Nephron progenitor cell (in vitro differentiated cells): ENCODE results near the gene RUNX2.
A peak's percentile ranks its signal among the peaks of the same experiment; 100 is the strongest.

Experiments
- DNase-seq: peaks from one replicate; pipeline ENCODE4 v3.0.0; 2021
- H3K27ac Mint-ChIP-seq: 2 replicates; pipeline ENCODE4 v1.8.0; 2021; ENCODE audit warnings: mild to moderate bottlenecking, moderate library complexity, mixed read lengths
- H3K27me3 Mint-ChIP-seq: 2 replicates; pipeline ENCODE4 v1.8.0; 2021; ENCODE audit warnings: mild to moderate bottlenecking, low read depth, mixed read lengths; ENCODE audit not compliant: poor library complexity
- H3K36me3 Mint-ChIP-seq: 2 replicates; pipeline ENCODE4 v1.8.0; 2021; ENCODE audit warnings: low read depth, mixed read lengths
- H3K4me1 Mint-ChIP-seq: 2 replicates; pipeline ENCODE4 v1.8.0; 2021; ENCODE audit warnings: mixed read lengths
- H3K4me3 Mint-ChIP-seq: 2 replicates; pipeline ENCODE4 v1.8.0; 2021; ENCODE audit warnings: mild to moderate bottlenecking, moderate library complexity, mixed read lengths
- H3K9me3 Mint-ChIP-seq: 2 replicates; pipeline ENCODE4 v1.8.0; 2021; ENCODE audit warnings: mild to moderate bottlenecking, moderate library complexity, mixed read lengths
- TF ChIP-seq, protein P1 (sequence below): fragments of 200-600 bp; sonication (generic); IDR thresholded peaks from 2 replicates; pipeline ENCODE4 v1.5.0; 2021; ENCODE audit warnings: antibody characterized with exemption

The RUNX2 gene

GRCh38 chr6:45595010-45595851 is 267.1 kb downstream of the RUNX2 start:
- peaks cover 6% of the 10 kb centered on the region for H3K36me3 Mint-ChIP-seq
- H3K4me3 Mint-ChIP-seq: no peak overlapping the region
- H3K4me1 Mint-ChIP-seq: peaks cover 73% of the 10 kb centered on the region
- H3K27me3 Mint-ChIP-seq: peaks cover 9% of the 10 kb centered on the region
- H3K27ac Mint-ChIP-seq: peak overlapping the region; percentile 5
- peak; percentile 25 for DNase-seq
- TF ChIP-seq, protein P1, sequence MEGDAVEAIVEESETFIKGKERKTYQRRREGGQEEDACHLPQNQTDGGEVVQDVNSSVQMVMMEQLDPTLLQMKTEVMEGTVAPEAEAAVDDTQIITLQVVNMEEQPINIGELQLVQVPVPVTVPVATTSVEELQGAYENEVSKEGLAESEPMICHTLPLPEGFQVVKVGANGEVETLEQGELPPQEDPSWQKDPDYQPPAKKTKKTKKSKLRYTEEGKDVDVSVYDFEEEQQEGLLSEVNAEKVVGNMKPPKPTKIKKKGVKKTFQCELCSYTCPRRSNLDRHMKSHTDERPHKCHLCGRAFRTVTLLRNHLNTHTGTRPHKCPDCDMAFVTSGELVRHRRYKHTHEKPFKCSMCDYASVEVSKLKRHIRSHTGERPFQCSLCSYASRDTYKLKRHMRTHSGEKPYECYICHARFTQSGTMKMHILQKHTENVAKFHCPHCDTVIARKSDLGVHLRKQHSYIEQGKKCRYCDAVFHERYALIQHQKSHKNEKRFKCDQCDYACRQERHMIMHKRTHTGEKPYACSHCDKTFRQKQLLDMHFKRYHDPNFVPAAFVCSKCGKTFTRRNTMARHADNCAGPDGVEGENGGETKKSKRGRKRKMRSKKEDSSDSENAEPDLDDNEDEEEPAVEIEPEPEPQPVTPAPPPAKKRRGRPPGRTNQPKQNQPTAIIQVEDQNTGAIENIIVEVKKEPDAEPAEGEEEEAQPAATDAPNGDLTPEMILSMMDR: no peak
- peaks cover 20% of the 10 kb centered on the region for H3K9me3 Mint-ChIP-seq

- peaks cover 10% of the 10 kb centered on the region for H3K36me3 Mint-ChIP-seq
- no peak for DNase-seq
- TF ChIP-seq, protein P1: no peak
- H3K9me3 Mint-ChIP-seq: peaks cover 35% of the 10 kb centered on the region
- H3K27me3 Mint-ChIP-seq: peaks cover 9% of the 10 kb centered on the region
- H3K4me3 Mint-ChIP-seq: no peak overlapping the region
- H3K27ac Mint-ChIP-seq: no peak overlapping the region
- H3K4me1 Mint-ChIP-seq: peaks cover 51% of the 10 kb centered on the region
Observed at GRCh38 chr6:45597424-45597823, 269.3 kb downstream of the RUNX2 start.

DNA sequence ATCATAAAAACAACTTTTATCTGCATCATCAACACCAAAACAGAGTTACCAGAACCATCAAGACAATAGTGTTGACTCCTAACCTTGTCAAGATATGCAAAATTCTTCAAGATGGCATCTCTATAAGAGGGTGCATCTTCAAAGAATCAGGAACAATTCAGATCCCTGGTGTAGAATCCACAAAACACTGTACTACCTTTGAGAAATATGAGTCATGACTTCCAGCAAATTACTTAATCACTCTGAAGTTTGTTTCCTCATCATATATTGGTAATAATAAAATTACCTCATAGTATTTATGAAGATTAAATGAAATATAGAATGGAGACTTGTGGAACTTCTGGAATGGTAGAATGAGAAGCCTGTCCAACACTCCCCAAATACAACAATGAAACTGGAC is 270.9 kb downstream of the RUNX2 start:
- Mint-ChIP-seq H3K9me3 (peaks cover 50% of the 10 kb centered on the region), H3K27ac (no peak overlapping the region), H3K36me3 (peaks cover 16% of the 10 kb centered on the region), H3K4me3 (no peak overlapping the region), H3K27me3 (peaks cover 6% of the 10 kb centered on the region), H3K4me1 (peaks cover 38% of the 10 kb centered on the region)
- TF ChIP-seq, protein P1: no peak
- no peak for DNase-seq

- Mint-ChIP-seq H3K27ac (no peak overlapping the region), H3K9me3 (peaks cover 30% of the 10 kb centered on the region), H3K4me3 (no peak overlapping the region), H3K4me1 (peaks cover 35% of the 10 kb centered on the region), H3K27me3 (no peaks in the 10 kb centered on the region), H3K36me3 (peaks cover 6% of the 10 kb centered on the region)
- TF ChIP-seq, protein P1: no peak
- DNase-seq: no peak
Observed at GRCh38 chr6:45605971-45606370, 277.8 kb downstream of the RUNX2 start.

DNA sequence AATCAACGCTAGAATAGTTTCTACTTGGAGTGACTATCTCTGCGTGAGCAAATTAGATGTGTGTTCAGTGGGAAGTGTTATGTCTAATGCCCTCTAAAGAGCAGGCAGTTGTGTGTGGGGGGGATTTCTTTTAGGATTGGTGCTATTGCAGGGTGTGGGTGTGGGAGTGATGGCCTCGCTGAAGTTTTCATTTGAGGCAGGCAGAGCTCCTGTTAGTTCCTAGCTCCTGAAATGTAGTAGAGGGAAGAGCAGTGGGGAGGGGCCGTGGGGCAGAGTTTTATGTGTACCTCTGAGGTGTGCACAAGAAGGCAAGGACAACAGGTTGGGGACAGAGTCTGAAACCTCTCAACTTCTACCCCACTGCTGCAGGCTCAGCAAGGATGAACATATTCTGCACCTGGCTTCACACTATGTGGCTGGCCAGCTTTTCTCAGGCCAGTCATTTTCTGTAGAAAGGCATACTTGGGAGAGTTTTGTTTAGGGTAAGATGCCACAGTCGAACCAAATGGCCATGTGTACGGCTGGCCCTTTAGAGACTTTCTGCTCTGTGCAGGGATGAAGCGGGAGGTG is 278.8 kb downstream of the RUNX2 start:
- H3K9me3 Mint-ChIP-seq: peaks cover 25% of the 10 kb centered on the region
- peaks cover 6% of the 10 kb centered on the region for H3K36me3 Mint-ChIP-seq
- peaks cover 39% of the 10 kb centered on the region for H3K4me1 Mint-ChIP-seq
- no peak overlapping the region for H3K4me3 Mint-ChIP-seq
- no peak for DNase-seq
- H3K27ac Mint-ChIP-seq: peak overlapping the region; percentile 12
- no peaks in the 10 kb centered on the region for H3K27me3 Mint-ChIP-seq
- TF ChIP-seq, protein P1: no peak
